CD14-positive monocyte (primary cell): Measurements from ENCODE around the gene FOXP1. TPM values are rescaled to one million over a fixed set of nuclear protein-coding genes. Genes with fewer than 3 reads are reported as not detected.

Source experiments
- DNase-seq, 3 donors: peaks; one replicate each; pipeline ENCODE4 v3.0.0-alpha.2; 2011 to 2022
- H2AFZ ChIP-seq: 2 replicates; pipeline ENCODE4 v1.6.0; 2012; ENCODE audit warnings: mild to moderate bottlenecking, low read depth, low read length, inconsistent platforms; ENCODE audit not compliant: insufficient read depth, poor library complexity, severe bottlenecking
- H3K27ac ChIP-seq, 2 donors: 1 replicate in 1 of 2; 2 replicates in 1 of 2; pipeline ENCODE4 v1.5.1; 2012 to 2013; ENCODE audit warnings: low read length in 2 of 2, control low read depth in 1 of 2, inconsistent platforms in 1 of 2, low read depth in 1 of 2, mild to moderate bottlenecking in 1 of 2
- H3K27me3 ChIP-seq, 2 donors: one replicate each; pipeline versions ENCODE4 v1.6.0 to v1.6.1; 2011 to 2013; ENCODE audit warnings: low read length in 2 of 2; ENCODE audit not compliant: control insufficient read depth in 2 of 2, insufficient read depth in 2 of 2
- H3K36me3 ChIP-seq, 2 donors: replicated peaks in 1 of 2; 1 replicate in 1 of 2; 2 replicates in 1 of 2; pipeline versions ENCODE4 v1.5.1 to v1.6.1; 2012 to 2013; ENCODE audit warnings: low read length in 2 of 2, control low read depth in 1 of 2, inconsistent platforms in 1 of 2, mild to moderate bottlenecking in 1 of 2; ENCODE audit not compliant: insufficient read depth in 2 of 2, control insufficient read depth in 1 of 2
- H3K4me1 ChIP-seq, 2 donors: 1 replicate in 1 of 2; 2 replicates in 1 of 2; pipeline versions ENCODE4 v1.5.1 to v1.6.1; 2012 to 2013; ENCODE audit warnings: low read length in 2 of 2, control low read depth in 1 of 2, inconsistent platforms in 1 of 2, mild to moderate bottlenecking in 1 of 2, moderate library complexity in 1 of 2; ENCODE audit not compliant: insufficient read depth in 2 of 2, control insufficient read depth in 1 of 2
- H3K4me2 ChIP-seq: replicated peaks from 2 replicates; pipeline ENCODE3; 2012; ENCODE audit warnings: low read length, moderate library complexity, mild to moderate bottlenecking; ENCODE audit not compliant: poor library complexity, severe bottlenecking; ENCODE audit errors: extremely low read depth
- H3K4me3 ChIP-seq, 3 experiments: fragments of 200-600 bp in 1 of 3; sonication (generic) in 1 of 3; replicated peaks in 1 of 3; 1 replicate in 2 of 3; 2 replicates in 1 of 3; pipeline ENCODE4 v1.5.1; 2011 to 2013; ENCODE audit warnings: low read length in 3 of 3, mild to moderate bottlenecking in 3 of 3, control low read depth in 2 of 3, low read depth in 2 of 3, inconsistent platforms in 1 of 3, moderate library complexity in 1 of 3
- H3K79me2 ChIP-seq: 2 replicates; pipeline ENCODE4 v1.6.0; 2012; ENCODE audit warnings: mild to moderate bottlenecking, control low read depth, inconsistent platforms, low read length, moderate library complexity; ENCODE audit not compliant: insufficient read depth
- H3K9ac ChIP-seq: 2 replicates; pipeline ENCODE4 v1.6.0; 2017; ENCODE audit warnings: low read length, mild to moderate bottlenecking; ENCODE audit not compliant: insufficient read depth, poor library complexity, severe bottlenecking
- H3K9me3 ChIP-seq, 2 donors: replicated peaks in 1 of 2; 1 replicate in 1 of 2; 2 replicates in 1 of 2; pipeline versions ENCODE4 v1.5.1 to v1.6.1; 2012 to 2013; ENCODE audit warnings: low read length in 2 of 2, control low read depth in 1 of 2; ENCODE audit not compliant: control insufficient read depth in 1 of 2, insufficient read depth in 1 of 2
- H4K20me1 ChIP-seq: 2 replicates; pipeline ENCODE4 v1.6.0; 2012; ENCODE audit warnings: mild to moderate bottlenecking, low read length, control low read depth, moderate library complexity; ENCODE audit not compliant: insufficient read depth
- H3K27ac Mint-ChIP-seq, 7 donors: one replicate each; pipeline ENCODE4 v1.8.0; 2020; ENCODE audit warnings: mild to moderate bottlenecking in 7 of 7, mixed read lengths in 7 of 7, moderate library complexity in 6 of 7, inconsistent platforms in 2 of 7
- H3K27me3 Mint-ChIP-seq, 3 donors: one replicate each; pipeline ENCODE4 v1.8.0; 2021 to 2022; ENCODE audit warnings: low read depth in 3 of 3, mild to moderate bottlenecking in 3 of 3, mixed read lengths in 3 of 3, moderate library complexity in 3 of 3, inconsistent platforms in 1 of 3
- H3K36me3 Mint-ChIP-seq, 2 donors: one replicate each; pipeline ENCODE4 v1.8.0; 2020; ENCODE audit warnings: mixed read lengths in 2 of 2, inconsistent platforms in 1 of 2, mild to moderate bottlenecking in 1 of 2
- H3K4me1 Mint-ChIP-seq: one replicate; pipeline ENCODE4 v1.8.0; 2020; ENCODE audit warnings: mild to moderate bottlenecking, mixed read lengths
- H3K4me3 Mint-ChIP-seq, 2 donors: one replicate each; pipeline ENCODE4 v1.8.0; 2020; ENCODE audit warnings: mild to moderate bottlenecking in 2 of 2, mixed read lengths in 2 of 2, moderate library complexity in 1 of 2
- H3K9me3 Mint-ChIP-seq, 7 donors: one replicate each; pipeline ENCODE4 v1.8.0; 2020 to 2022; ENCODE audit warnings: mixed read lengths in 7 of 7, mild to moderate bottlenecking in 6 of 7, moderate library complexity in 6 of 7, inconsistent platforms in 2 of 7
- CTCF ChIP-seq: fragments of 200-600 bp; IDR thresholded peaks from one replicate; pipeline ENCODE4 v1.8.0; 2022; ENCODE audit warnings: antibody characterized with exemption, mild to moderate bottlenecking
- WGBS: methylation state at CpG from one replicate; pipeline ENCODE4 v1.1.5; 2013; ENCODE audit warnings: missing lambda C conversion rate; ENCODE audit not compliant: insufficient coverage; 5-methylcytosine and 5-hydroxymethylcytosine counted together
- intact Hi-C, 2 donors: fragments of 100-400 bp; cut with micrococcal nuclease; formaldehyde crosslinking; loops; one replicate each; pipeline versions ENCODE4 v1.15.0 to v1.15.1; 2023
- polyA plus RNA-seq, 3 donors: library from polyadenylated mRNA; depleted of rRNA in 1 of 3; unstranded in 2 of 3; stranded (reverse) in 1 of 3; fragments of 300-500 nt in 2 of 3; fragments of >200 nt in 1 of 3; fragmentation: Illumina TruSeq in 2 of 3; gene quantifications; 1 replicate in 2 of 3; 2 replicates in 1 of 3; pipeline ENCODE4 v1.2.3, GENCODE V29; 2012 to 2021

The FOXP1 gene
- polyA plus RNA-seq, 3 donors: 25.7 to 42.6 (median 27.8) TPM

GRCh38 chr3:71066849-71067261 lies 516.7 kb downstream of the FOXP1 start:
- Mint-ChIP-seq H3K9me3 (no peaks in the 10 kb centered on the region), H3K27me3 (peaks cover 0 to 6% (median 4%) of the 10 kb centered on the region in 3 donors), H3K4me1 (peaks cover 43% of the 10 kb centered on the region), H3K4me3 (peak overlapping the region; percentile 77 to 91), H3K36me3 (peaks cover 0 to 3% of the 10 kb centered on the region in 2 donors), H3K27ac (peak overlapping the region in 5 of 7 donors; percentile 2 to 83 (median 73))
- Histone ChIP-seq H4K20me1 (peaks cover 90% of the 10 kb centered on the region), H3K79me2 (peaks cover 41% of the 10 kb centered on the region), H3K36me3 (no peaks in the 10 kb centered on the region), H3K4me2 (peak overlapping the region; percentile 84), H3K27ac (no peak overlapping the region), H3K4me1 (peaks cover 43 to 47% of the 10 kb centered on the region in 2 donors), H3K9ac (no peak overlapping the region), H3K9me3 (no peaks in the 10 kb centered on the region), H2AFZ (no peak overlapping the region), H3K4me3 (peak overlapping the region in 1 of 3 experiments; percentile 79), H3K27me3 (no peaks in the 10 kb centered on the region)
- DNase-seq: peak; percentile 42 to 61 (median 57)
- intact Hi-C loops: loop anchor here (5.0 to 10.0 kb wide), 4 partner anchors 62 to 1982 kb away; partner anchors contain the start of genes ARL6IP5 (in 1 of the 2), FOXP1 (in 1 of the 2) and UBA3 (in 1 of the 2)
- WGBS: 22% methylated on average over 1 of the region's 3 CpGs
- TF ChIP-seq CTCF: no peak

- Histone ChIP-seq H3K4me1 (peaks cover 43 to 50% of the 10 kb centered on the region in 2 donors), H2AFZ (no peak overlapping the region), H3K36me3 (no peaks in the 10 kb centered on the region), H3K27ac (no peak overlapping the region), H3K4me3 (peak overlapping the region in 2 of 3 experiments; percentile 17 to 79), H3K9ac (no peak overlapping the region), H3K9me3 (no peaks in the 10 kb centered on the region), H3K27me3 (no peaks in the 10 kb centered on the region), H3K4me2 (peak overlapping the region; percentile 84), H3K79me2 (peaks cover 45% of the 10 kb centered on the region), H4K20me1 (peaks cover 90% of the 10 kb centered on the region)
- Mint-ChIP-seq H3K9me3 (no peaks in the 10 kb centered on the region), H3K27me3 (peaks cover 0 to 6% (median 4%) of the 10 kb centered on the region in 3 donors), H3K36me3 (peaks cover 0 to 3% of the 10 kb centered on the region in 2 donors), H3K27ac (peak overlapping the region in 4 of 7 donors; percentile 2 to 86 (median 69)), H3K4me1 (peaks cover 45% of the 10 kb centered on the region), H3K4me3 (peak overlapping the region; percentile 77 to 91)
- 0% methylated on average over 2 of the region's 6 CpGs for WGBS
- no peak for TF ChIP-seq CTCF
- intact Hi-C loops: loop anchor here (5.0 to 10.0 kb wide), 4 partner anchors 62 to 1982 kb away; partner anchors contain the start of genes ARL6IP5 (in 1 of the 2), FOXP1 (in 1 of the 2) and UBA3 (in 1 of the 2)
- peak; percentile 3 to 45 (median 27) for DNase-seq
Observed at GRCh38 chr3:71066356-71066755, 517.2 kb downstream of the FOXP1 start.
